Tibial nerve (tissue), 4 donors: ENCODE data around the gene PIP5K1C. TPM values are rescaled to one million over a fixed set of nuclear protein-coding genes. Genes with fewer than 3 reads are reported as not detected.
A peak's percentile ranks its signal among the peaks of the same experiment; 100 is the strongest.

Experiments
- DNase-seq, 2 donors: peaks; one replicate each; pipeline ENCODE4 v3.0.0-alpha.2; 2019; ENCODE audit warnings: low spot score in 2 of 2
- H3K27ac ChIP-seq, 4 donors: fragments of 200-600 bp; sonication (generic) in 3 of 4; one replicate each; pipeline ENCODE4 v1.5.1; 2017 to 2019; ENCODE audit warnings: mild to moderate bottlenecking in 1 of 4
- H3K27me3 ChIP-seq, 2 donors: fragments of 200-600 bp; sonication (generic) in 1 of 2; one replicate each; pipeline versions ENCODE4 v1.5.1 to v1.6.0; 2017 to 2019
- H3K36me3 ChIP-seq, 3 donors: fragments of 200-600 bp; sonication (generic); one replicate each; pipeline ENCODE4 v1.5.1; 2018 to 2019
- H3K4me1 ChIP-seq, 4 donors: fragments of 200-600 bp; sonication (generic) in 3 of 4; one replicate each; pipeline ENCODE4 v1.5.1; 2017 to 2019
- H3K4me3 ChIP-seq, 4 donors: fragments of 200-600 bp; sonication (generic) in 3 of 4; one replicate each; pipeline ENCODE4 v1.5.1; 2017 to 2019; ENCODE audit warnings: mild to moderate bottlenecking in 1 of 4, moderate library complexity in 1 of 4
- H3K9me3 ChIP-seq, 4 donors: fragments of 200-600 bp; sonication (generic) in 3 of 4; one replicate each; pipeline ENCODE4 v1.5.1; 2017 to 2019
- CTCF ChIP-seq, 5 experiments: fragments of 200-600 bp in 3 of 5; fragments of 450-650 bp in 2 of 5; sonication (generic) in 3 of 5; IDR thresholded peaks; one replicate each; pipeline ENCODE4 v1.5.1; 2016 to 2019; ENCODE audit warnings: antibody characterized with exemption in 5 of 5, mild to moderate bottlenecking in 3 of 5, moderate library complexity in 2 of 5
- EP300 ChIP-seq, 2 donors: sonication (generic); formaldehyde crosslinking; IDR thresholded peaks; one replicate each; pipeline ENCODE4 v1.6.1; 2017; ENCODE audit warnings: antibody characterized with exemption in 2 of 2, mild to moderate bottlenecking in 1 of 2
- POLR2A ChIP-seq, 2 donors: fragments of 450-650 bp; IDR thresholded peaks; one replicate each; pipeline ENCODE4 v1.6.1; 2017; ENCODE audit warnings: antibody characterized with exemption in 2 of 2, mild to moderate bottlenecking in 2 of 2, moderate library complexity in 2 of 2
- WGBS, 2 donors: methylation state at CpG; one replicate each; pipeline ENCODE4 v1.1.5; 2018; 5-methylcytosine and 5-hydroxymethylcytosine counted together
- total RNA-seq, 4 donors: library from RNA; depleted of rRNA; stranded (reverse); fragments of >200 nt; gene quantifications; one replicate each; pipeline ENCODE4 v1.1.0, GENCODE V29; 2016

PIP5K1C gene
- total RNA-seq, 4 donors from 2014 or later: 23.0 to 37.2 (median 24.9) TPM

- H3K9me3 ChIP-seq: peaks cover 0 to 10% (median 0%) of the 10 kb centered on the region in 4 donors
- H3K4me3 ChIP-seq: no peak overlapping the region
- 63 to 71% methylated on average over 3 of the region's 3 CpGs for WGBS, 2 donors
- peaks cover 0 to 23% (median 2%) of the 10 kb centered on the region in 4 donors for H3K4me1 ChIP-seq
- TF ChIP-seq CTCF (IDR thresholded peaks at IDR 0.05): no peak
- no peak for TF ChIP-seq POLR2A (IDR thresholded peaks at IDR 0.05)
- TF ChIP-seq EP300 (IDR thresholded peaks at IDR 0.05): no peak
- no peak overlapping the region for H3K27ac ChIP-seq
- DNase-seq: no peak
- H3K27me3 ChIP-seq: peaks cover 3 to 63% of the 10 kb centered on the region in 2 donors
- no peaks in the 10 kb centered on the region for H3K36me3 ChIP-seq
Measured at GRCh38 chr19:3725121-3725520, 24.9 kb upstream of the PIP5K1C start.

- no peak for TF ChIP-seq POLR2A (IDR thresholded peaks at IDR 0.05)
- Histone ChIP-seq H3K27ac (no peak overlapping the region), H3K36me3 (no peaks in the 10 kb centered on the region), H3K9me3 (no peaks in the 10 kb centered on the region), H3K27me3 (peaks cover 3 to 75% of the 10 kb centered on the region in 2 donors), H3K4me3 (no peak overlapping the region), H3K4me1 (peaks cover 0 to 27% (median 2%) of the 10 kb centered on the region in 4 donors)
- 33 to 34% methylated on average over 8 of the region's 8 CpGs for WGBS, 2 donors
- DNase-seq: no peak
Measured at GRCh38 chr19:3723883-3724282, 23.6 kb upstream of the PIP5K1C start.

- Histone ChIP-seq H3K4me3 (no peak overlapping the region), H3K4me1 (peaks cover 0 to 29% (median 2%) of the 10 kb centered on the region in 4 donors), H3K9me3 (no peaks in the 10 kb centered on the region), H3K27ac (no peak overlapping the region), H3K27me3 (peaks cover 3 to 83% of the 10 kb centered on the region in 2 donors), H3K36me3 (no peaks in the 10 kb centered on the region)
- DNase-seq: no peak
- 74 to 78% methylated on average over 5 of the region's 5 CpGs for WGBS, 2 donors
- TF ChIP-seq EP300 (IDR thresholded peaks at IDR 0.05): no peak
- TF ChIP-seq POLR2A (IDR thresholded peaks at IDR 0.05): no peak
- no peak for TF ChIP-seq CTCF (IDR thresholded peaks at IDR 0.05)
Measured at GRCh38 chr19:3723110-3723488, 22.8 kb upstream of the PIP5K1C start.

GRCh38 chr19:3722443-3723109, 22.3 kb upstream of the PIP5K1C start:
- Histone ChIP-seq H3K9me3 (no peaks in the 10 kb centered on the region), H3K27me3 (peaks cover 3 to 83% of the 10 kb centered on the region in 2 donors), H3K4me3 (peak overlapping the region in 1 of 4 donors; percentile 31), H3K36me3 (no peaks in the 10 kb centered on the region), H3K27ac (peak overlapping the region in 1 of 4 donors; percentile 65), H3K4me1 (peaks cover 0 to 29% (median 2%) of the 10 kb centered on the region in 4 donors)
- WGBS, 2 donors: 3 to 5% methylated on average over 9 to 29 of the region's 30 CpGs
- DNase-seq: no peak
- no peak for TF ChIP-seq EP300 (IDR thresholded peaks at IDR 0.05)
- TF ChIP-seq CTCF (IDR thresholded peaks at IDR 0.05): no peak
- TF ChIP-seq POLR2A (IDR thresholded peaks at IDR 0.05): no peak

- no peak for TF ChIP-seq POLR2A (IDR thresholded peaks at IDR 0.05)
- no peak for TF ChIP-seq CTCF (IDR thresholded peaks at IDR 0.05)
- no peak for TF ChIP-seq EP300 (IDR thresholded peaks at IDR 0.05)
- peak overlapping the region in 1 of 4 donors; percentile 65 for H3K27ac ChIP-seq
- peaks cover 3 to 83% of the 10 kb centered on the region in 2 donors for H3K27me3 ChIP-seq
- H3K36me3 ChIP-seq: no peaks in the 10 kb centered on the region
- no peak for DNase-seq
- H3K9me3 ChIP-seq: no peaks in the 10 kb centered on the region
- 1 to 2% methylated on average over 22 to 25 of the region's 26 CpGs for WGBS, 2 donors
- peak overlapping the region in 2 of 4 donors; percentile 15 to 31 for H3K4me3 ChIP-seq
- H3K4me1 ChIP-seq: peaks cover 0 to 29% (median 2%) of the 10 kb centered on the region in 4 donors
Measured at GRCh38 chr19:3721887-3722442, 21.7 kb upstream of the PIP5K1C start.
